SK-N-SH (cell line): ENCODE data around the gene MIPOL1.
A peak's percentile ranks its signal among the peaks of the same experiment; 100 is the strongest.

Experiments used
- CTCF ChIP-seq: fragments of 200-600 bp; sonication (generic); IDR thresholded peaks from 2 replicates; pipeline ENCODE4 v1.6.1; 2017; ENCODE audit warnings: antibody characterized with exemption, mild to moderate bottlenecking, moderate library complexity
- RCOR1 ChIP-seq: fragments of 150-350 bp; IDR thresholded peaks from 2 replicates; pipeline ENCODE4 v1.6.1; 2017; ENCODE audit warnings: antibody characterized with exemption, low read length

- TF ChIP-seq RCOR1 (no peak), CTCF (peak; percentile 25; the same call in 1 of the 2 replicates)
These were observed 499 bp downstream of the MIPOL1 start for GRCh38 chr14:37198273-37198598.
